Measurements from ENCODE around the gene IL31RA.
"Not testable (repeated sequence)": the region's sequence is repeated elsewhere in the genome, so short reads cannot be mapped to it uniquely, and the experiment has no call there.

IL31RA gene

GRCh38 chr5:55925712-55926111 is 74.6 kb downstream of the IL31RA start:
- DNase-seq (ENCODE audit: low read depth in 2 of 2) = no peak

- DNase-seq (ENCODE audit: low read depth in 2 of 2) = no peak
Measured at GRCh38 chr5:55926476-55926875, 75.3 kb downstream of the IL31RA start.

GRCh38 chr5:55927861-55928655 is 76.9 kb downstream of the IL31RA start:
- DNase-seq (ENCODE audit: low read depth in 2 of 2) = no peak

- DNase-seq (ENCODE audit: low read depth in 2 of 2) = no peak
Measured at GRCh38 chr5:55929020-55929799, 78.1 kb downstream of the IL31RA start.

GRCh38 chr5:55932700-55933099 is 81.5 kb downstream of the IL31RA start:
- no peak for DNase-seq (ENCODE audit: low read depth in 2 of 2)

- DNase-seq (ENCODE audit: low read depth in 2 of 2) = no peak
Measured at GRCh38 chr5:55933377-55934114, 82.4 kb downstream of the IL31RA start.

GRCh38 chr5:55934115-55934613 is 83.0 kb downstream of the IL31RA start:
- no peak for DNase-seq (ENCODE audit: low read depth in 2 of 2)

GRCh38 chr5:55934720-55935119 is 83.6 kb downstream of the IL31RA start:
- no peak for DNase-seq (ENCODE audit: low read depth in 2 of 2)

- no peak for DNase-seq (ENCODE audit: low read depth in 2 of 2)
Measured at GRCh38 chr5:55935371-55935770, 84.2 kb downstream of the IL31RA start.

- peak; percentile 56 to 61 for DNase-seq (ENCODE audit: low read depth in 2 of 2)
Measured at GRCh38 chr5:55936100-55936693, 85.0 kb downstream of the IL31RA start.

- not testable (repeated sequence) for DNase-seq (ENCODE audit: low read depth in 2 of 2)
Measured at GRCh38 chr5:55937598-55937997, 86.4 kb downstream of the IL31RA start.

GRCh38 chr5:55941154-55941553 is 90.0 kb downstream of the IL31RA start:
- not testable (repeated sequence) for DNase-seq (ENCODE audit: low read depth in 2 of 2)

GRCh38 chr5:55959208-55959607 is 108.1 kb downstream of the IL31RA start:
- no peak for DNase-seq (ENCODE audit: low read depth in 2 of 2)

- DNase-seq (ENCODE audit: low read depth in 2 of 2) = no peak
Measured at GRCh38 chr5:55960779-55961178, 109.6 kb downstream of the IL31RA start.

GRCh38 chr5:55965525-55965924 is 114.4 kb downstream of the IL31RA start:
- DNase-seq (ENCODE audit: low read depth in 2 of 2) = no peak

- no peak for DNase-seq (ENCODE audit: low read depth in 2 of 2)
Measured at GRCh38 chr5:55966284-55966683, 115.1 kb downstream of the IL31RA start.

- no peak for DNase-seq (ENCODE audit: low read depth in 2 of 2)
Measured at GRCh38 chr5:55969956-55970355, 118.8 kb downstream of the IL31RA start.
